ENCODE results near the gene SPATA16.
"Not testable (repeated sequence)": the region's sequence is repeated elsewhere in the genome, so short reads cannot be mapped to it uniquely, and the experiment has no call there.

SPATA16 gene

GRCh38 chr3:172918568-172919296 is 222.3 kb downstream of the SPATA16 start:
- no peaks in the 10 kb centered on the region for H3K9me3 Mint-ChIP-seq

DNA sequence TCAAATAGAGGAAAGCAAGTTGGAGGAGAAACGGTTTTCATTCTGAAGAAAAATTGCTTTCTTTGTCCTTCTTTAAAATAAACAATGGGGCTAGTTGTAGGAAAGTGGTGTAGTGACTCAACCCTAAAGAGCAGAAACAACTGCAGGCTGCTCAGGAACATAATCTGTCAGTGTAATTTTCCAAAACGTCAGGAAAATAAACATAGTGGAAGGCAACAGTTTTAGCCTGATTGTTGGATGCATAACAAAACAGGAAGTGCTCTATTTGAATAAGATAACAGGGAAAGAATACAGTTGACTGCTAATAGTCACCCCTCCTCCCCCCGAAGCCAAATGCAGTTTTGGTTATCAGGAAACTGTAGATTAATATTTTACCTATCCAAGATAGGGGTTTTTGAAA is 222.9 kb downstream of the SPATA16 start:
- Mint-ChIP-seq H3K27ac (no peak overlapping the region), H3K4me3 (no peak overlapping the region), H3K4me1 (no peaks in the 10 kb centered on the region), H3K27me3 (no peaks in the 10 kb centered on the region), H3K36me3 (ENCODE audit: low read depth) (no peaks in the 10 kb centered on the region), H3K9me3 (no peaks in the 10 kb centered on the region)
- ATAC-seq (no peak), DNase-seq (no peak)

More at GRCh38 chr3:172918568-172919296, 222.3 kb downstream of the SPATA16 start:
- H3K27me3 Mint-ChIP-seq: no peaks in the 10 kb centered on the region
- no peaks in the 10 kb centered on the region for H3K4me1 Mint-ChIP-seq
- no peaks in the 10 kb centered on the region for H3K36me3 Mint-ChIP-seq (ENCODE audit: low read depth)
- no peak overlapping the region for H3K4me3 Mint-ChIP-seq
- no peak overlapping the region for H3K27ac Mint-ChIP-seq
- no peak for DNase-seq
- no peak for ATAC-seq

DNA sequence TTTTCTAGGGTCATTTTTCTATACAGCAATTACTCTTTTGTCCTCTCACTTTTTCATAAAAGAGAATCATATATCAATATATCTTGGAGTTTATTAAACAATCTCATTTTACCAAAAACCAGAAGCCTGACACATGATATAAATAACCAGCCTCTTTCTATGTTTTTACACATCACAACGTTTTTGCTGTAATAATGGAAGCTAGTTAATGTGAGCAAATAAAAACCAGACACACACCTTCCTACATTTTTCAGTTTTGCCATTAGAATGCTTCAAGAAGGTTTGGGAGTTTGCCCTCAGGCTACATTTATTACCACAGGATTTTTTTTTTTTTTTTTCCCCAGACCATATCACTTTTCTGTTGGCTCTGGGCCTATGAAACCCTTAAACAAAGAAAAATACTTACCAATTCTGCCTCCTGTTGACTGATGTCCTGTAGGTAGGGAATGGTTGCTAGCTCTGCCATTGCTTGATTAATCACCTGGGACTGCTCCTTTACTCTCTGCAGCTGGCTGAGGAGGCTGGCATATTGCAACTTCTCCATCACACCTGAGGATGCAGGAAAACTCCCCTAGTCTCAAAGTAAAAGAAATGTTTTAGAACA is 225.0 kb downstream of the SPATA16 start:
- Mint-ChIP-seq H3K27me3 (no peaks in the 10 kb centered on the region), H3K27ac (no peak overlapping the region)
- no peak for ATAC-seq

GRCh38 chr3:172914854-172915253 is 226.2 kb downstream of the SPATA16 start:
- Mint-ChIP-seq H3K36me3 (ENCODE audit: low read depth) (no peaks in the 10 kb centered on the region), H3K27ac (no peak overlapping the region), H3K4me1 (no peaks in the 10 kb centered on the region), H3K27me3 (no peaks in the 10 kb centered on the region), H3K9me3 (no peaks in the 10 kb centered on the region), H3K4me3 (no peak overlapping the region)
- no peak for DNase-seq
- ATAC-seq: no peak

More for the DNA sequence above, 225.0 kb downstream of the SPATA16 start:
- no peak overlapping the region for H3K4me3 Mint-ChIP-seq
- H3K9me3 Mint-ChIP-seq: no peaks in the 10 kb centered on the region
- H3K36me3 Mint-ChIP-seq (ENCODE audit: low read depth): no peaks in the 10 kb centered on the region
- DNase-seq: no peak
- H3K4me1 Mint-ChIP-seq: no peaks in the 10 kb centered on the region

DNA sequence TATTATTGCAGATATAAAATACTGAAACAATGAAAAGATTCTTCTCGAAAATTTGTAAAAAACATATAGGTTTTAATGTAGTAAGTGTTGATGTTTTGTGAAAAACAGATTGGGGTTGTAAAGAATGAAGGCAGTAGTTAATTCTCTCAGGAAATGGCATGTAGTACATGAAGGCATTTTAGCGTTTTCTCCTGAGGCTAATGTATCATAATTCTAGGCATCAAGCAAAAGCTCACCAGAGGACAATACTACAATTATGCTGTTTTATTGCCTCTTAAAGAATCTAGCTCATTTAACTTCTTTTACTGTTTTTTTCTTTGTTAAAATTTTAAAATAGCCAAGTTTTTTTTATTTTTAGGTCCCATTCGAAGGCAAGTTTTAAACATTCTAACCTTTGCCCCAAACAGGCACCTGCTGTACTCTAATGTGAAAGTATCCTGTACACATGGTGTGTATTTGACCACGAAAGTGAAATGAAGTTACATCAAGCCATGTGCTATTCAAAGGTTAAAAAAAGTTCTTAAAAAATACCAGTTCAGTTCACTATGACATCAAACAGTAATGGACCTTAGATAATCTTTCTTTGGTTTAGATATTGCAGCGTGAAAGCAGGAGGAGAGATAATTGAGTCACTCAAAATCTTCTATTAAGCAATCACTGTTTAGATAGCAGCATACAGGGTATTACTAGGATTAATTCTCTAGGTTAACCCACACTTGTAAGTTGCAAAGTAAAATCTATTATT is 227.0 kb downstream of the SPATA16 start:
- Mint-ChIP-seq H3K36me3 (ENCODE audit: low read depth) (no peaks in the 10 kb centered on the region), H3K27me3 (no peaks in the 10 kb centered on the region), H3K4me1 (no peaks in the 10 kb centered on the region), H3K9me3 (no peaks in the 10 kb centered on the region), H3K27ac (no peak overlapping the region), H3K4me3 (no peak overlapping the region)
- no peak for DNase-seq
- no peak for ATAC-seq

- Mint-ChIP-seq H3K27ac (no peak overlapping the region), H3K4me1 (no peaks in the 10 kb centered on the region), H3K27me3 (no peaks in the 10 kb centered on the region), H3K4me3 (no peak overlapping the region), H3K36me3 (ENCODE audit: low read depth) (no peaks in the 10 kb centered on the region), H3K9me3 (no peaks in the 10 kb centered on the region)
- ATAC-seq (no peak), DNase-seq (no peak)
Observed at GRCh38 chr3:172911142-172911541, 229.9 kb downstream of the SPATA16 start.

- DNase-seq: no peak
- no peak for ATAC-seq
- no peaks in the 10 kb centered on the region for H3K4me1 Mint-ChIP-seq
- H3K9me3 Mint-ChIP-seq: no peaks in the 10 kb centered on the region
- H3K4me3 Mint-ChIP-seq: no peak overlapping the region
- no peaks in the 10 kb centered on the region for H3K27me3 Mint-ChIP-seq
- H3K27ac Mint-ChIP-seq: no peak overlapping the region
- H3K36me3 Mint-ChIP-seq (ENCODE audit: low read depth): no peaks in the 10 kb centered on the region
Observed at GRCh38 chr3:172908771-172909270, 232.2 kb downstream of the SPATA16 start.

DNA sequence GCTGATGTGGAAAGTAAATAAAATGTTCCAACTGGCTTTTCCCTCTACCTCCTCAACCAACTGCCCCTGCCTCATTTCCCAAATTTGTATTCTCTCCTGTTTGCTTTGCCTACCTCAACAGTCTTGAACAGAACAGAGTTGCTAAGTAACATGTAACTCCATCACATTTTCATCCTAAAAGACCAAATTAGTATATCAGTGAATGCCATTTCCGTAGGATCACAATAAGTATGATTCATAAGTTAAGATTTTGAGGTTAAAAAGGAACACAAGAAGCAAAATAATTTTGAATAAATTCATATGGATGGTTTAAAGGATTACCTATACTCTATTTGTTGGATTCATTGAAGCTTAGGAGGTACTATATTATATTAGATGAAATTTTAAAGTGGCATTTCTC is 235.6 kb downstream of the SPATA16 start:
- no peaks in the 10 kb centered on the region for H3K36me3 Mint-ChIP-seq (ENCODE audit: low read depth)
- peaks cover 2% of the 10 kb centered on the region for H3K27me3 Mint-ChIP-seq
- ATAC-seq: no peak
- no peaks in the 10 kb centered on the region for H3K9me3 Mint-ChIP-seq
- no peak for DNase-seq
- H3K27ac Mint-ChIP-seq: no peak overlapping the region
- H3K4me3 Mint-ChIP-seq: no peak overlapping the region
- H3K4me1 Mint-ChIP-seq: no peaks in the 10 kb centered on the region

GRCh38 chr3:172904711-172905373 is 236.2 kb downstream of the SPATA16 start:
- Mint-ChIP-seq H3K36me3 (ENCODE audit: low read depth) (no peaks in the 10 kb centered on the region), H3K9me3 (no peaks in the 10 kb centered on the region), H3K27me3 (peaks cover 2% of the 10 kb centered on the region), H3K4me1 (no peaks in the 10 kb centered on the region), H3K27ac (no peak overlapping the region), H3K4me3 (no peak overlapping the region)
- DNase-seq (no peak), ATAC-seq (no peak)

DNA sequence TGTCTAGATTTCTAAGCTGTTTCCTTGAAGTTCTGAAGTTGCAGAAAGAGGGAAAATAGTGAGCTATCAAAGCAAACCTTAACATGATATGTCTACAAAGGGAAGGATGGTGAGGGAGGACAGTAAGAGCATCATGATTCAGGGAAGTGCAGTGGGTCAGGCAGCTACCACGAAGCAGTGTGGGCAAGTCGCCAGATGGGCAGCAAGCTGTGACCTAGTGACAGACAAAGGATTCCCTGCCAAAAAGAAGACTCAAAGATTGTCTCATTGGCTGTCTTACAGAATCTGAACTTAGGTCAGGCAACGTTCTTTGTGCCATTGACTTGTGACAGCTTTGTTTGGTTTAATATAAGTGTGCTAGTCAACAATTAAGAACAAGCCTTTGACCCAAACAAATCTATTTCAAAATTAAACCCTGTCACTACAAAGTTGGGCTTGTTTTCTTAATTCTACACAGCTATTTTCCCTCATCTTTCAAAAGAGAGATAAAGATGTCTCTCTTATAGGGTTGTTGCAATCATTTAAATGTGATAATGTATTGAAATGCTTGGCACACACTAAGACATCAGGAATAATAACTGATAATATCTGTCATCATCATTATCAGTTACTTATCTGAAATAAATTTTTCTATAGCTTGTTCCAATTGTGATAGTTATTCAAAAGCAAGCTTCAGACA is 237.3 kb downstream of the SPATA16 start:
- no peaks in the 10 kb centered on the region for H3K9me3 Mint-ChIP-seq
- ATAC-seq (no peak), DNase-seq (no peak)
- no peak overlapping the region for H3K27ac Mint-ChIP-seq
- no peak overlapping the region for H3K4me3 Mint-ChIP-seq
- H3K4me1 Mint-ChIP-seq: no peaks in the 10 kb centered on the region
- no peaks in the 10 kb centered on the region for H3K36me3 Mint-ChIP-seq (ENCODE audit: low read depth)
- H3K27me3 Mint-ChIP-seq: peaks cover 2% of the 10 kb centered on the region

GRCh38 chr3:172892158-172892557 is 248.9 kb downstream of the SPATA16 start:
- no peaks in the 10 kb centered on the region for H3K4me1 Mint-ChIP-seq
- no peak for ATAC-seq
- no peaks in the 10 kb centered on the region for H3K9me3 Mint-ChIP-seq
- H3K36me3 Mint-ChIP-seq (ENCODE audit: low read depth): no peaks in the 10 kb centered on the region
- DNase-seq: no peak
- no peak overlapping the region for H3K27ac Mint-ChIP-seq
- H3K4me3 Mint-ChIP-seq: no peak overlapping the region
- H3K27me3 Mint-ChIP-seq: no peaks in the 10 kb centered on the region

GRCh38 chr3:172885704-172886103 is 255.3 kb downstream of the SPATA16 start:
- Mint-ChIP-seq H3K36me3 (ENCODE audit: low read depth) (no peaks in the 10 kb centered on the region), H3K9me3 (peaks cover 9% of the 10 kb centered on the region), H3K4me3 (no peak overlapping the region), H3K27ac (no peak overlapping the region), H3K4me1 (no peaks in the 10 kb centered on the region), H3K27me3 (no peaks in the 10 kb centered on the region)
- DNase-seq (no peak), ATAC-seq (no peak)

- DNase-seq (no peak), ATAC-seq (no peak)
- Mint-ChIP-seq H3K36me3 (ENCODE audit: low read depth) (no peaks in the 10 kb centered on the region), H3K4me1 (no peaks in the 10 kb centered on the region), H3K4me3 (no peak overlapping the region), H3K27ac (no peak overlapping the region), H3K27me3 (no peaks in the 10 kb centered on the region), H3K9me3 (peaks cover 19% of the 10 kb centered on the region)
Observed at GRCh38 chr3:172882563-172882962, 258.5 kb downstream of the SPATA16 start.

GRCh38 chr3:172879381-172879780 is 261.7 kb downstream of the SPATA16 start:
- H3K27me3 Mint-ChIP-seq; DNase-seq; H3K4me1 Mint-ChIP-seq; H3K36me3 Mint-ChIP-seq (ENCODE audit: low read depth); ATAC-seq; H3K4me3 Mint-ChIP-seq; H3K27ac Mint-ChIP-seq: not testable (repeated sequence)
- peaks cover 19% of the 10 kb centered on the region for H3K9me3 Mint-ChIP-seq
